RWPE1 (cell line): Measurements from ENCODE around the gene PDE4D.

Experiments
- CTCF ChIA-PET: fragments of 350-600 bp; sonication (Branson Sonifier 250); formaldehyde crosslinking; extraction: SDS; loops from one replicate; lab custom pipeline; 2021; lab: Yijun Ruan, JAX
- POLR2A ChIA-PET: fragments of 400-600 bp; formaldehyde crosslinking; extraction: SDS; loops from one replicate; lab custom pipeline; 2020; ENCODE audit warnings: antibody characterized with exemption; ENCODE audit not compliant: low non-redundant PET; lab: Yijun Ruan, JAX
- DNase-seq: peaks from one replicate; pipeline ENCODE4 v3.0.0; 2012; ENCODE audit warnings: low spot score
- H3K27ac ChIP-seq: fragments of 450-650 bp; 2 replicates; pipeline ENCODE4 v1.5.1; 2017
- TF ChIP-seq, protein P1 (sequence below): fragments of 450-650 bp; conservative IDR thresholded peaks from 2 replicates; pipeline ENCODE4 v1.5.1; 2017; ENCODE audit warnings: low read depth, mild to moderate bottlenecking

PDE4D gene

DNA sequence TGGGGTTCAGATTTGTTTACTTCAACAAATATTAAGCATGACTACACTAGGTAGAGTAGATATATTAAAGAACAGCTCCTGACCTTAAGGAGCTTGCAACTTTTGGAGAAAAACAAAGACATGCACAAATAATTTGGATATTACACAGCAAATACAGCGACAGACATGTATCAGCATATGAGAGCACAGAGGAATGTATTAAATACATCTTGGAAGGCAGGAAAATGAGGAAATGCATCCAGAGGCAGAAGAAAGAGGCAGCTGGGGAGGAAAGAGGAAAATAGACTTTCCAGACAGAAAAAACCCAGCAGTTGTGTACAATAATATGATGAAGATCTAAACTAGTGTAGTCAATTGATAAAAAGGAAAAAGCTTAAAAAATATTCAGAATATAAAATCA, 392.2 kb downstream of the PDE4D start:
- TF ChIP-seq, protein P1, sequence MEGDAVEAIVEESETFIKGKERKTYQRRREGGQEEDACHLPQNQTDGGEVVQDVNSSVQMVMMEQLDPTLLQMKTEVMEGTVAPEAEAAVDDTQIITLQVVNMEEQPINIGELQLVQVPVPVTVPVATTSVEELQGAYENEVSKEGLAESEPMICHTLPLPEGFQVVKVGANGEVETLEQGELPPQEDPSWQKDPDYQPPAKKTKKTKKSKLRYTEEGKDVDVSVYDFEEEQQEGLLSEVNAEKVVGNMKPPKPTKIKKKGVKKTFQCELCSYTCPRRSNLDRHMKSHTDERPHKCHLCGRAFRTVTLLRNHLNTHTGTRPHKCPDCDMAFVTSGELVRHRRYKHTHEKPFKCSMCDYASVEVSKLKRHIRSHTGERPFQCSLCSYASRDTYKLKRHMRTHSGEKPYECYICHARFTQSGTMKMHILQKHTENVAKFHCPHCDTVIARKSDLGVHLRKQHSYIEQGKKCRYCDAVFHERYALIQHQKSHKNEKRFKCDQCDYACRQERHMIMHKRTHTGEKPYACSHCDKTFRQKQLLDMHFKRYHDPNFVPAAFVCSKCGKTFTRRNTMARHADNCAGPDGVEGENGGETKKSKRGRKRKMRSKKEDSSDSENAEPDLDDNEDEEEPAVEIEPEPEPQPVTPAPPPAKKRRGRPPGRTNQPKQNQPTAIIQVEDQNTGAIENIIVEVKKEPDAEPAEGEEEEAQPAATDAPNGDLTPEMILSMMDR = no peak
- H3K27ac ChIP-seq = no peak overlapping the region
- DNase-seq = no peak
- ChIA-PET CTCF (no interaction called here), POLR2A (no interaction called here)

- TF ChIP-seq, protein P1 = no peak
- no peak for DNase-seq
- CTCF ChIA-PET = no interaction called here
- POLR2A ChIA-PET = no interaction called here
- H3K27ac ChIP-seq = no peak overlapping the region
These were observed 393.5 kb downstream of the PDE4D start for GRCh38 chr5:59500014-59500413.

GRCh38 chr5:59497207-59497606, 396.3 kb downstream of the PDE4D start:
- DNase-seq = no peak
- H3K27ac ChIP-seq = no peak overlapping the region
- TF ChIP-seq, protein P1 = no peak
- POLR2A ChIA-PET = no interaction called here
- CTCF ChIA-PET = interaction anchor here (0.7 to 0.8 kb wide), 3 partner anchors 8 to 163 kb away, joined by 3 read pairs; no protein-coding TSS in a partner anchor

DNA sequence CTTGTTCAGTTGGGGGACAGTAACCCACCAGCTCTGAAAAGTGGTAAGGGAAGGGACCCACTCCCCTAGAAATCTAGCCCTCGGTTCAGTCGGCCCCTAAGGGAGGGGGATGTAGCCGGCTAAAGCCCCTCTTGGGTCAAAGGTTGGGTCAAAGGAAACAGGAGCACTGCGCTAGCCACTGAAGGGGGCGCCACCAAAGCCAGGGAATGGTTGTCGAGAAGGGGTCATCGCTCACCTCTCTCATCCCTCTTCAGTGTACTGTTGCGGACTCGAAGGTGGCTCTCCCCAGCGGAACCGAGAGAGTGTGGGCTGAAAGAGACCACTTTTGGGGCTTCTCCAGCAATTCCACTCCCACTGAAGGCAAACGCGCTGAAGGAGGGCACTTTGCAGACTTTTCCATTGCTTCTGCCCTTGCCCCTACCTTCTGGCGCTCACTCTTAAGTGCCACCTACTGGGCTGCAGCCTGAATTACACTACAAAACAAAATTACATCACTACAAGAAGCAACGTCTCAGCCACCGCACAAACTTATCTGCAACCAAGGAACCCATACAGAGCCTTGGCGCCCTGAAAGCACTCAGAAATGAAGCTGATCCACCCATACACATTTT, 396.9 kb downstream of the PDE4D start:
- DNase-seq = no peak
- POLR2A ChIA-PET = no interaction called here
- TF ChIP-seq, protein P1 = no peak; the same call in 1 of the 2 replicates
- no peak overlapping the region for H3K27ac ChIP-seq
- CTCF ChIA-PET = interaction anchor here (0.6 to 0.8 kb wide), 5 partner anchors 9 to 802 kb away, joined by 3 read pairs; no protein-coding TSS in a partner anchor

DNA sequence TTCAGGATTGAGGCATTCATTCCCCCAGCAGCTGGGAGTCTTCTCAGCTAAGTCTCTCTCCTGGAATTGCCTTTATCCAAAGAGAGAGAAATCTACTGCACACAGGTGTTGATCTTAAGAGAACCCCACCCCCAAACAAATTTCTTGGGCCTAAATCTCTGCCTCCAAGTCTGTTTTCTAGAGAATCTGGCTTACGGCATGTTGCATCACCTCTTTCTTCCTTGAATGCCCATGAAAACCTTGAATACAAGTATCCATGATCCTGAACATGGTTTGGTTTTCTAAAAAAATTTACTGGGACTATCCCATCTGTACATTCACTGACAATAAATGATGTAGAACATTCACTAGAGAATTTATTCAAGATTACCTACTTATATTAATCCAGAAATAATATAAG, 401.6 kb downstream of the PDE4D start:
- H3K27ac ChIP-seq = no peak overlapping the region
- no peak for DNase-seq

DNA sequence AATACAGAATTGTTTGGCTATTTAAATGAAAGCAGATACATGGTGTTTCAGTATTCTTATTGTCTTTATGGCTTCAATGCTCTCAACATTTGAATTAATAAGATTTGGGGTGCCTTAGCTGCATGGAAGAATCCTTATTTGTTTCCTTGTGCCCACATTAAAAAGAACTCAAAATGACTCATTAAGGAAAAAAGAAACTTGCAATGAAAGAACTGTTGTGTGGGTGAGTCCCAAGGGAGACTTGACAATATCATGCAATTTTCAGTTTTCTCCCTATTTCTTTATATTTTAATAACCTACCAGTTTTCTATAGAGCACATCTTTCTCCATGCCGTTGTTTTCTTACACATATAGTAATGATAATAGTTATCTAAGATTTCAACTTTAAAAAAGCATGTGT, 404.0 kb downstream of the PDE4D start:
- TF ChIP-seq, protein P1 = no peak
- no peak overlapping the region for H3K27ac ChIP-seq
- ChIA-PET CTCF (no interaction called here), POLR2A (no interaction called here)
- no peak for DNase-seq

More for the DNA sequence above, 401.6 kb downstream of the PDE4D start:
- ChIA-PET CTCF (interaction anchor here (0.6 kb wide), 2 partner anchors 239 to 826 kb away, joined by 3 to 4 read pairs; no protein-coding TSS in a partner anchor), POLR2A (no interaction called here)
- TF ChIP-seq, protein P1 = no peak
